ENCODE results near the gene BMPER. TPM values are rescaled to one million over a fixed set of nuclear protein-coding genes. Genes with fewer than 3 reads are reported as not detected.

Gene BMPER
- total RNA-seq, 4 donors from 2014 or later = 3.1 to 33.3 (median 8.0) TPM

DNA sequence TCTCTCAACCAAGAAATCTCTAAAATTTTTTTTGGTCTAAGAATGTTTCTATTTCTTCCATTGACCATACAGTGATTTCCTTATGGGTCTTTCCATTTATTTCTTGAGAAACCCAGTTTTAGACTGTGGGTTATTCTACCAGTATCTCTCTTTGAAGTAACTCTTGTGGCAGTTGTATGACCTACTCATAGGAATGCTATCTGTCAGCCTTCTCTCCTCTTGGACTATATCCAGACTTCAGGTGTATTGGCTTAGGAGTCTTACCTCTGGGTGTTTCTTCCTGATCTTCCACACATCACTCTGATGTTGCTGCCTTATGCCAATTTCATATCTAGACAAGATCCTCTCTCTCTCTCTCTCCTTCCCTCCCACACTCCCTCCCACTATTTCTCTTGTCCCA, 178.1 kb downstream of the BMPER start:
- Histone ChIP-seq H3K27me3 (no peaks in the 10 kb centered on the region), H3K36me3 (no peaks in the 10 kb centered on the region), H3K4me3 (no peak overlapping the region), H3K27ac (no peak overlapping the region), H3K4me1 (no peaks in the 10 kb centered on the region), H3K9me3 (no peaks in the 10 kb centered on the region)
- DNase-seq (ENCODE audit: low spot score in 2 of 2) = no peak
- TF ChIP-seq, protein P1, sequence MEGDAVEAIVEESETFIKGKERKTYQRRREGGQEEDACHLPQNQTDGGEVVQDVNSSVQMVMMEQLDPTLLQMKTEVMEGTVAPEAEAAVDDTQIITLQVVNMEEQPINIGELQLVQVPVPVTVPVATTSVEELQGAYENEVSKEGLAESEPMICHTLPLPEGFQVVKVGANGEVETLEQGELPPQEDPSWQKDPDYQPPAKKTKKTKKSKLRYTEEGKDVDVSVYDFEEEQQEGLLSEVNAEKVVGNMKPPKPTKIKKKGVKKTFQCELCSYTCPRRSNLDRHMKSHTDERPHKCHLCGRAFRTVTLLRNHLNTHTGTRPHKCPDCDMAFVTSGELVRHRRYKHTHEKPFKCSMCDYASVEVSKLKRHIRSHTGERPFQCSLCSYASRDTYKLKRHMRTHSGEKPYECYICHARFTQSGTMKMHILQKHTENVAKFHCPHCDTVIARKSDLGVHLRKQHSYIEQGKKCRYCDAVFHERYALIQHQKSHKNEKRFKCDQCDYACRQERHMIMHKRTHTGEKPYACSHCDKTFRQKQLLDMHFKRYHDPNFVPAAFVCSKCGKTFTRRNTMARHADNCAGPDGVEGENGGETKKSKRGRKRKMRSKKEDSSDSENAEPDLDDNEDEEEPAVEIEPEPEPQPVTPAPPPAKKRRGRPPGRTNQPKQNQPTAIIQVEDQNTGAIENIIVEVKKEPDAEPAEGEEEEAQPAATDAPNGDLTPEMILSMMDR (IDR thresholded peaks at IDR 0.05) = no peak
- TF ChIP-seq EP300 (IDR thresholded peaks at IDR 0.05) (no peak), POLR2A (IDR thresholded peaks at IDR 0.05) (no peak)

- DNase-seq (ENCODE audit: low spot score in 2 of 2) = no peak
- Histone ChIP-seq H3K9me3 (no peaks in the 10 kb centered on the region), H3K27me3 (no peaks in the 10 kb centered on the region), H3K4me3 (no peak overlapping the region), H3K4me1 (no peaks in the 10 kb centered on the region), H3K27ac (no peak overlapping the region), H3K36me3 (no peaks in the 10 kb centered on the region)
- TF ChIP-seq EP300 (IDR thresholded peaks at IDR 0.05) = no peak
- TF ChIP-seq POLR2A (IDR thresholded peaks at IDR 0.05) = no peak
- TF ChIP-seq, protein P1 (IDR thresholded peaks at IDR 0.05) = no peak
- 100% methylated on average over 1 of the region's 1 CpG for WGBS, 2 donors
Measured at GRCh38 chr7:34084651-34085050, 179.3 kb downstream of the BMPER start.

- Histone ChIP-seq H3K9me3 (no peaks in the 10 kb centered on the region), H3K27me3 (no peaks in the 10 kb centered on the region), H3K4me3 (no peak overlapping the region), H3K36me3 (no peaks in the 10 kb centered on the region), H3K27ac (no peak overlapping the region), H3K4me1 (no peaks in the 10 kb centered on the region)
- 87 to 96% methylated on average over 4 to 5 of the region's 5 CpGs for WGBS, 2 donors
- TF ChIP-seq EP300 (IDR thresholded peaks at IDR 0.05) (no peak), POLR2A (IDR thresholded peaks at IDR 0.05) (no peak)
- TF ChIP-seq, protein P1 (IDR thresholded peaks at IDR 0.05) = no peak
- no peak for DNase-seq (ENCODE audit: low spot score in 2 of 2)
Measured at GRCh38 chr7:34086064-34086463, 180.7 kb downstream of the BMPER start.

DNA sequence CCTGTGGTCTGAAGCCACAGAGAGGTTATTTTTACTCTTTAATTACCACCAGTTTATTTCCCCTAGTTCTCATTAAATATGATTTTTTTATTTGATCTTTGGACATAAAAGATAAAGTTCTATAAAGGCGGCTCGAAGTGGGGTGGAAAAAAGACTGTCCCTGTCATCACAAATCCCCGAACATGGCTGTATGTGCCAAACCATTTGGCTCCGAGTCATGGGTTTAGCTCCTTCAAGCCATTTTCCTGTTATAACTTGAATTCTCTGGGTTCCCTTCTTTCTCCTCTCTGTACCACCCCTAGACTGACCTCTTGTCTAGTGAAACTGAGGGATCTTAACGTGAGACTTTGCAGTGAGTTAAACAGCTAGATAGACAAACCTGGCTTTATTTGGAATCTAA, 181.6 kb downstream of the BMPER start:
- no peaks in the 10 kb centered on the region for H3K36me3 ChIP-seq
- no peaks in the 10 kb centered on the region for H3K4me1 ChIP-seq
- TF ChIP-seq, protein P1 (IDR thresholded peaks at IDR 0.05) = no peak
- DNase-seq (ENCODE audit: low spot score in 2 of 2) = no peak
- no peak overlapping the region for H3K4me3 ChIP-seq
- H3K27me3 ChIP-seq = no peaks in the 10 kb centered on the region
- no peak overlapping the region for H3K27ac ChIP-seq
- WGBS, 2 donors = 88 to 92% methylated on average over 5 of the region's 5 CpGs
- H3K9me3 ChIP-seq = no peaks in the 10 kb centered on the region

DNA sequence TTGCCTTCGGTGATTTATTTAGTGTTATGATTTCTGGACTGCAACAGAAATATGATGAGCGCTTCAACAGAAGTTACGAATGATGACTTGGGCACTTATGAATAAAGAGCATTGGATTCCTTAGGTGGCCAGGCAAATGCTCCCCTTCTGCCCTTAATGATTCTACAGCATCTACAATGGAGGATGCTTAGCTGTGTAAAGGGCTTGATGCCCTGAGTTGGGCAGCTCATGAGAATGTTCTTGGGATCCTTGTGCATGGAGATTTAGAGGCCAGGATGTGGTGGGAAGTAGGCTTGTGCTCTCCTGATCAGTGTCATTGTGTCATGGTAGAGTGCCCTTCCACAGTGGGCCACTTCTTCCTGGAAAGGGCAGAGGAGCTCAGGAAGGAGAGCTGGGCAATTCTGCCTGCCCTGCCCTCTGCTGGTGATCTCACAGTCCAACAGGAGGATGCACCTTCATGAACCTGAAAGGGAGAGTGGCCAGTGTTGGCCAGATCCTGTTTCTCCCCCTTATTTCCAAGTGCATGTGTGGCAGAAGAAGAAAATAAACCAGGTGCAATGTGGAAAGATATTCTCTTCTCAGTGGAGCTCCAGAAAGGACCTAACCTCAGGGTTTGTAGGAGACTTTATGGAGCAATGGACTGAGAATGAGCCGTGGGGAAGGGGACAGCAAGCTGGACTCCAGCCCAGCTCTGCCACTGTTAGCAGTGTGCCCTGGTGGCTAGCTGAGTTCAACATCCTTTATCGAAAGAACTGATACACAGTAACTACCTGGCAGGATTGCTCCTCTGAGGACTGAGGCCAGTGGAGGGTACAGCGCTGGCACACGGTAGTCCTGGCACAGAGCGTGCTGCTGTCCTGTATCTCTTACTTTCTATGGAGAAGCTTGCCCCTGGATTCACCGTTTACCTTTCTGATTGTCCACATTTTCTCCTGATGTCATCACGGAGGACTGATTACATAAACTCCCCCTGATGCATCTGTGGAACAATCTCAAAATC, 182.9 kb downstream of the BMPER start:
- H3K4me1 ChIP-seq = no peaks in the 10 kb centered on the region
- DNase-seq (ENCODE audit: low spot score in 2 of 2) = no peak
- no peak overlapping the region for H3K27ac ChIP-seq
- TF ChIP-seq POLR2A (IDR thresholded peaks at IDR 0.05) (no peak), EP300 (IDR thresholded peaks at IDR 0.05) (no peak)
- TF ChIP-seq, protein P1 (IDR thresholded peaks at IDR 0.05) = peak in 4 of 5 experiments; percentile 8 to 41 (median 14)
- H3K27me3 ChIP-seq = no peaks in the 10 kb centered on the region
- 90 to 93% methylated on average over 10 of the region's 10 CpGs for WGBS, 2 donors
- no peak overlapping the region for H3K4me3 ChIP-seq
- H3K36me3 ChIP-seq = no peaks in the 10 kb centered on the region
- peaks cover 0 to 3% (median 0%) of the 10 kb centered on the region in 4 donors for H3K9me3 ChIP-seq

All from tibial nerve (tissue), 4 donors.